Fibroblast of skin of left biceps (primary cell): ENCODE measurements around the gene VSIG10L.

ENCODE experiments used
- DNase-seq, 2 experiments: peaks; one replicate each; pipeline ENCODE4 v3.0.0-alpha.2; 2013; ENCODE audit warnings: low read depth in 2 of 2

Gene VSIG10L

DNA sequence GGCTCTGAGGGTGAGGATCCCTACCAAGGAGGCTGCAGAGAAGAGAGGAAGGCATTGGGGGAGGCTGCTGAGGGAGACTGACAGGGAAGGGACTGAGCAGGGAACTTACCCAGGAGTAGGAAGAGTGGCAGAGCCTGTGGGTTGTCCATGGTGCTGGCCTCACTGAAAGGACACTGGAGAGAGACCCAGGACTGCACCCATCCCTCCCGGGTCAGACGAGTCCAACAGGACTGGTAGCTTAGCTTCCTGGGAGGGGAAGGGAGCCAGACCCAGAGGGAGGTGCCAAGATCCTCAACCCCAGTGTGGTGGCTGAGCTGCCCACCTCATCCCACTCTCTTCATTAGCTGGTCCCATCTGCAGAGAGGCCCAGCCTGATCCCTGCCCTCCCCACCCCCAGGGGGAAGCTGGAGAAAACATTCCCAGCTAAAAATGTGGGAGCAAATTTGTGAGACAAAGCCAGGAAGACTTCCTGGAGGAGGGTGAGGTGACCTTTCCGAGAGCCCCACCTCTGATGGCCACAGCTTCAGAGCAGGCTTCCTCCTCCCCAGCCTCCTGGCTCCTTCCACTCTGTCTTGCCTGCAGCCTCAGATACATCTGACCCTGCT is at the start of gene VSIG10L:
VSIG10L (minus strand) TSS at position 164 of the 605 bp plus-strand sequence; CDS start at position 149, 15 bp downstream.
- DNase-seq = no peak

DNA sequence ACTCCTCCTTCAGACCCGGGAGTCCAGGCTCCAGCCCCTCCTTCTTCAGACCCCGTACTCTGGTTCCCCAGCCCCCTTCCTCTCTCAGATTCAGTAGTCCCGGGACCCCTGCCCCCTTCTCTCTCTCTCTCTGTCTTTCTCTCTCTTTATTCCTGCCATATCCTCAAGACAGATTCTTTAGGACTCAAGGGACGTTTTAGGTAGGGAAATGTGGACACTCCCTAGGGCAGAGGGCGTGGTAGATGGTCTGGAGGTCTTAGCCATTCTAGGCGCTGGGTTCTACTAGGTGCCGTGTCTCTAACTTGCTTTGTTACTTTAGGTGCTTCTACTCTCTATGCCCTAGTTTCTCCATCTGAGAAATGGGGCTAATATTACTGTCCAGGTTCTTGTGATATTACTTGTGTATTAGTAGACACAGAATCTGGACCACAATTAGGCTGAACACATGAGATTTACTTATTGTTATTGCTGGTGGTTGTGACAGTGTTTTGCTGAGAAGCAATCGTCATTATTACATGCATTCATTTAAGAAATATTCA is 49.2 kb upstream of the VSIG10L start:
- DNase-seq = no peak

DNA sequence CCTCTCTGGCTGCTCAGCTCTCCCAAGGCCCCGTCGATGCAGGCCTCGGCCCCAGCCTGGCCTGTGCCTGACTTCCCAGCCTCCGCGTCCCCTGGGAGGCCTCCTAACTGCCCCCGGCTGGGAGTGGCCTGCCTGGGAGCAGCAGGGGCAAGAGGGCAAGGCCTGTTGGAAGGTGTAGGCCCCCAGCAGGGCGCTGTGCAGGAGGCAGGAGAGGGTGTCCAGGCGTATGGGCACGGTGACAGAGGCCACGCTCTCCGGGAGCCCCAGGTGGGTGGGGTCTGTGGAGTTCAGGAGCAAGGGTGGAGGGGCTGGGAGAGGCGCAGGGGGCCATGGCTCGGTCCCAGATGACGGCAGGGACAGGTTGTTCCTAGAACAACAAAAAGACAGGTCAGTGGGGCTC is 47.2 kb upstream of the VSIG10L start:
- no peak for DNase-seq

DNA sequence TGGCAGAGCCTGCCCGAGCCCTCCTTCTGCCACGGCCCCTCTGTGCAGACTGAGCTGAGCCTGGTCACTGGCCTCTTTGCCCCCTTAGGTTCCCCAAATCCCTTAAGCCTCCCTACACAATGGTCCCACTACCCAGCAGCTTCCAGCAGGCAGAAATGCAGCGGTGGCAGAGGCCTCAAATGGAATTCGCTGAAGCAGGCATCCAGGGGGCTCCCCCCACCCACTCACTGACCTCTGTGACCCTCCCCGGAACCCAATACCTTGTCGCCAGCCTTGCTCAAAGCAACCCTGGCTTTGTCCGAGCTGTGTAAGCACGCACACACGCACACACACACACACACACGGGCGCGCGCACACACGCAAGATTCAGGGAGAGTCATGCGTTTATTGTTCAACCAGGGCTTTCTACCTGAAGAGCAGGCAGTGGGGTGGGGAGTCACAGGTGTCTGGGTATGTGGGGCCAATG is 46.0 kb upstream of the VSIG10L start, which contains the start of gene LIM2:
LIM2 (minus strand) TSS at position 51 of the 466 bp plus-strand sequence. CDS start 531 bp downstream, outside the sequence.
- DNase-seq = no peak

DNA sequence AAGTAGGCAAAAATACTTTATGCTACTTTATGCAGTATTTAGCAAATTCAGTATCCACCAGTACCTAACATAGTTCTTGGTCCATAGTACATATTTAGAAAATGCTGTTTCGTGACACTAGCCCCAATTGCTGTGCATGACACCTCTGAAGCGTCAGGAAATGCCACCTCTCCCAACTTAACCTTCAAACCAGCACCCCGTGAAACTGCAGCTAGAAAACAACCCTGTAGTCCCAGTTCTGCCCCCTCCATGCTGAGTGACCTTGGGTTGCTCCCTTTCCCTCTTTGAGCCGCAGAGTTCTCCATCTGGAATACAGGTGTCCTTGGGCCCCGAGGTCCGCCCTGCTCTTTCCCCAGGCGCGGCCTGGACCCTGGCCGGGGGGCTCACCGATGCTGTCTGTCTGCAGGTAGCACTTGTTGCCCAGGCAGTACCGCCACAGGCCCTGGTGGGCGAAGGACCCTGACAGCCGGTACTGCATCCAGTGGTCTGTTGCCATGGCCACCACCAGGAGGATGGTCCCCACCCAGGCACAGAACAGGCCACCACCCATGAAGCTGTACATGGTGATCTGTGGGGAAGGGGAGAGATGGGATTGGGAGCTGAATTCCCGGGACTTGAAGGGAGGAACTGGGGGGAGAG is 45.1 kb upstream of the VSIG10L start:
- no peak for DNase-seq

DNA sequence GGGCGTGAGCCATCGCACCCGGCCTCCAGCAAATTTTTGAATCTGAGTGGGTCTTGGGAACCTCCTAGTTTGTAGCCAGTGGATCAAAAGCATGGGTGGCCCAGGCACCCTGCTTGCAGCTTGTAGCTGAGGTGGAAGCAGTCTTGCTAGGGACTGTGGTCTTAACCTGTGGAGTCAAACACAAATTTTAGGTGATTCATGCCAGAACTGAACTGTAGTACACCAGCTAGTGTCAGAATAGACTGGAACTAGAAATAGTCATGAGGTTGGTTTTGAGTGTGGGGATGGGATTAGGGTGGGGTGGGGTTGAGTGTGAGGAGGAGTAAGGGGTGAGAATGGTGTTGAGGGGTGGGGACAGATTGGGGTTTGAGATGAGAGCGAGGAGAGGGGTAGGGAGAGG is 40.1 kb upstream of the VSIG10L start:
- DNase-seq = no peak

DNA sequence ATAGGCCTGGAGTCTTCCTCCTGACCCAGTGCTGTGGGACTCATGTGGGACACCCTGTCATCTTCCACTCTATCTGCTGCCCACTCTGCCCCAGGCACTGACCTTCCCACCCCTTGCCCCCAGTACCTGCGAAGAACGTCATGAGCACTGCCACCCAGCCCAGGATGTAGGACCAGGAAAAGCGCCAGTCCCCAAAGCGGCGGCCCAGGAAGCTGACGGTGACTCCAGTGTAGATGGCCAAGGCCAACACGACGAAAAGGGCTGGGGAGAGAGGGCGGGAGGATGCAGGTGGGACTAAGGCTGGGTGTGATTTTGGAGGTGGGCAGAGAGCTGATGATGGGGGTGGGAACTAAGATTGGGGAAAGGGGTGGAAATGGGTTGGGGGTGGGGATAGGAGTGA is 38.4 kb upstream of the VSIG10L start:
- no peak for DNase-seq

- no peak for DNase-seq
Measured at GRCh38 chr19:51377422-51377821, 35.5 kb upstream of the VSIG10L start.

DNA sequence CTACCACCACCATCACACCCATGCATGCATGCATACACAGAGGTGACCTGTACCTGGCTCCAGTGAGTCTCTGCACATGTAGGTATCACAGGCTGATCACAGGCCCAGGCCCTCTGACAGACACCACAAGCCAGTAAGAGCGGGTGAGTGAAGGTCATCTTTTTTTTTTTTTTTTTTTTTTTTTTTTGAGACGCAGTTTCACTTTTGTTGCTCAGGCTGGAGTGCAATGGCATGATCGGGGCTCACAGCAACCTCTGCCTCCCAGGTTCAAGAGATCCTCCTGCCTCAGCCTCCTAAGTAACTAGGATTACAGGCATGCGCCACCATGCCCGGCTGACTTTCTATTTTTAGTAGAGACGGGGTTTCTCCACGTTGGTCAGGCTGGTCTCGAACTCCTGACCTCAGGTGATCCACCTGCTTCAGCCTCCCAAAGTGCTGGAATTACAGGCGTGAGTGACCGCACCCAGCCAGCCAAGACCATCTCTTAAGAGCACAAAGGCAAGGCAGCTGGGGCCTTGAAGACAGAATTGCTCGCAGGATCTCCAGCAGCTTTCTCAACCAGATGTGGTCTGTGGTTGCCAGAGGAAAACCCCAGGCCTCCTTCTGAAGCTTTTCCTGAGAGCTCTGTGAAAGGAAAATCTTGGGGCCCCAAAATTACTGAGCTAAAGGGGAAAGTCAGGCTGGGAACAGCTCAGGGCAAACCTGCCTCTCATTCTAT is 33.7 kb upstream of the VSIG10L start:
- no peak for DNase-seq

DNA sequence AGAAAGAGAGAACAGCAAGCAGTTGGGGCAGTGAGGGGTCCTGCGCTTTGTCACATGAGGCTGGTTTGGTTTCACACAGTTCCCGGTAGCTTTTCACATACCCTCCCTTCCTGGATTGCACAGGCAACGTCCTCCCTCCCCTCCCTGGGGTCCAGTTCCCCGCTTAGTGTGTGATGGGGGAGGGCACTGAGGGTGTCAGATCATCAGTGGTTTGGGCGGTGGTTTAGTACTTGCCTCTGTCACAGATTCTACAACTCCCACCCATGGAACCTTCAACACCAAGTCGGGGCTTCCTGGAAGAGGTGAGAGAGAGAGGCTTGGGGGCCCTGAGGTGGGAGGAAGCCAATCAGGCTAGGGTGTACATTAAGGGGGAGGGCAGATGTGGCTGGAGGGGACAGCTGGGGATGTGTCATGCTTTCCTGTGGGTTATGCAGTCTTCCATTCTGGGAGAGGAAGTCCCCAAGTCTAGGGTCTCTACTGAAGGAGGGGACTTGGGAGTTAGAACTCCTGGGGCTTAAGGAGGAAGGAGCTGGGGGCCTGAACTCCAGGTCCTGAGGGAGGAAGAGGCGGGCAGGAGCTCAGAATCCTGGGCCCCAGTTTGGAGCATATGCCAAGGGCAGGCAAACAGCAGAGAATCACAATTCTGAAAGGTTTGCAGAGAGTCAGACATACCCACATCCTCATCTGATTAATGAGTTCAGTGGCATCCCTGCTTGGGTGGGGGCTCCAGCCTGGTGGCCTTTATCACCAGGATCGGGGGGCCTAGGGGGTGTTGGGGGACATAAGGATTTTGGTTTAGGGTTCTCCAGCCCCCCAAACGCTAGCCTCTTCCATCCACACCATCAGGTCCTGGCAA is 30.9 kb upstream of the VSIG10L start, which contains the start of gene NKG7:
NKG7 (minus strand) TSS at position 6 of the 856 bp plus-strand sequence. CDS start 119 bp downstream, outside the sequence.
- no peak for DNase-seq

DNA sequence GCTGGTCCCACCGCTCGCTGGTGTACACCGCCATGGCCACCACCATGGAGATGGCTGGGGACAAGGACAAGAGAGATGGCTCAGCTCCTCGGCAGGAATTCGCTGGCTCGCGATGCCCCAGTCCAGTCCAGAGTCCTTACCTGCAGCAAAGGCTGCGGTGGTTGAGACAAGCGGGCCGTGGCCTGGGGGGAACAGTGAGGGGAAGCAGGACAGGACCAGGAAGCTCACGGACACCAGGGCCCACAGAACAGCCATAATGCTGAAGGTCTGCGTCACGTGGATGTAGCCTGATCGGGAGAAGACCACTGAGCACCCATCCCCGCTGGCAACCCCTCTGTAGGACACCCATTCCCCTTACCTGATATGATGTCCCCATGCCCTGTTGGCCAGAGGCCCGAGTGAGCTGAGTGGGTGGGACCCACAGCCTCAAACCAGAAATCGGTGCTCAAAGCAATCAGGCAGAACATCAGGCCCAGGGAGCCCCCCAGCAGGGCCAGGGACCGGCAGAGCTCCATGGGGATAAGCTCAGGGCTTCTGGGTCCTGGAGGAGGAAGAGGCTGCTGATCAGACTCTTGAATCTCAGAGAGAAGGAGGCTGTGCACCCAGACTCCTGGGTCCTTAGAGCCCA is 30.2 kb upstream of the VSIG10L start:
- DNase-seq = no peak

DNA sequence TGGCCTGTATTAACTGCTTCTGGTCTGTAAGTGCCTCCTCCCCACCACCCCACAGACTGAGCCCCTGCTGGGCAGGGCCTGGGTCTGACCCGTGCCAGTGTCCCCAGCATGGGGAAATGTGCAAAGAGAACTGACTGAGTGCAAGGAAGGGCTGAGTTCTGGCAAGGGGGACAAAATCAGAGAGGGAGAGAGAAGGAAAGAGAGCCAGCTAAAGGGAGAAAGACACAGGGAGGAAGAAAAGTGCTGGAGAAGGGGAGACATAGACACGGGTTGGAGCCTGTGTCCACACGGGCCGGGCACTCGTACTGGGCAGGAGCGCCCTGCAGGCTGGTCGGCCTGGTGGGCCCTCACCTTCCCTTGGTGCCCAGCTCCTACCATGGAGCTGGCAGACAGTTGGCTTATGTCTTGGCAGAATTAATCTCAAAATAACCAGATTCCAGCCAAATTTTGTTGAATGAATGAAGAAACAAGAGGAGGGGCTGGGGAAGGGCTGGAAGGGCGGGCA is 29.3 kb upstream of the VSIG10L start:
- DNase-seq = no peak

DNA sequence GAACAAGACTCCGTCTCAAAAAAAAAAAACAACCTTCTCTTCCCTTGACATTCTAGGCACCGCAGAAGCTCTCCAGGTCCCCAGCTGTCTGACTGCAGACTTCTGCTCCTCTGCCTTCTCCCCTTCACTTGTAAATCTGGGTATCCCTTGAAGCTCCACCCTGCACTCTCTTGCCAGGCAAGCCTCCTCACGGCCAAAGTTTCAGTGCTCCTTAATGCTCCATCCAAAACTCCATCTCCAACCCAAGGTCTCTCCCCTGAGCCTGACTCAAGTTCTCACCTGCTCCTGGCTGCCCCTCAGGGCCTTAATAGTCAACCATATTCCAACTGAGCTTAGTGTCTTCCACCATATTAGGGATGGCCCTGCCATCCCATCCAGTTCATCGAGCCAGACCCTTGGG is 28.3 kb upstream of the VSIG10L start:
- DNase-seq = no peak

DNA sequence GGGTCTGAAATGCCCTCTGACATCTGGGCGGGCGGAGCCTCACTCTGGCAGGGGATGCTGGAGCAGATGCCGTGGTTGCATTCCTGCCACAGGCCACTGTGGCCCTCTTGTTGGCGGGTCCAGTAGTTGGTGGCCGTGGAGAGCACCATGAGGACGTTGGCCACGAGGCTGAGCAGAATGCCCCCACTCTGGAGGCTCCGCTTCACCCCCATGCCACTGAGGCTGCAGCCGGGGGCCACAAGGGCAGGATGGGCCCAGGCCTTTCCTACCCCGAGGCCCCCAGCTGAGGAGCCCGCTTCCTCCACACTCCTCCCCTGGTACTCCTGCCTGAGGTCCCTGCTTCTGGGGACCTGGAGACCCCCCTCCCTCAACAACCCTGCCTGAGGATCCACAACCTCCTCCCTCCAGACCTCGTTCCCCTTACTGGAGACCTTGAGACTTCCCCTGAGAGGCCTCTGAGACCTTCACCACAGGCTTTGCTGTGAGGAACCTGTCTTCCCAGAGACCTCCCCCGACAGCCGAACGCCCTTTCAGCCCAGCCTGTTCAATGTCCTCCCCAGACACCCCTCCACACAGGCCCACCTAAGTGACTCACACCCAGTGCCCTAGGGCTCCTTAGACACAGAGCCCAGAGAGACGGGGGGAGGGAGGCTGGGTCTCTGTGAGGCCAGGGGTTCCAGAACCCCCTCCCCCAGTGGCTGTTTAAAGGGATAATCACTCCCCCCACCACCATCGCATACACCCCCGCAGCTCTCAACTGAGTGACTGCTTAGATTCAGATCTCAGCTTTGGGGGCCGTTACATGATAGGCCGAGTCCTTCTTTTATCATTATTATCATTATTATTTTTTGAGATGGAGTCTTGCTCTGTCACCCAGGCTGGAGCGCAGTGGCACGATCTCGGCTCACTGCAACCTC is 26.7 kb upstream of the VSIG10L start, which contains the start of gene CLDND2:
CLDND2 (minus strand) TSS at position 638 of the 917 bp plus-strand sequence; CDS start at position 212, 426 bp downstream.
- no peak for DNase-seq

GRCh38 chr19:51367565-51368365 is 25.8 kb upstream of the VSIG10L start:
- peak; percentile 96 to 97 for DNase-seq

DNA sequence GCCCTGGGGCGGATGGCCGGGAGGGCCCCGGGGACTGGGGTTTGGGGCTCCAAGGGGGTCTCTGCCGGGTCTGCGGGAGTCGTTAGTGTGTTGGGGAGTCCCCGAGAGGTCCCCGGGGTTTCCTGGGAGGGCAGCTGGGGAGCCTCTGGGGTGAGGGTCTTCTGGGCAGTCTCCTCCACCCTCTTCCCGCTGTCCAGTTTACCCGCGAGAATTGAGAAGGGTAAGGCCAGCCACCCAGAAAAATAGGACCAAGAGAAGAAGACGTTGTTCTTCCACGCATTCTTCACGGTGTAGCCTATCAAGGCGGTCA is 25.3 kb upstream of the VSIG10L start:
- DNase-seq = no peak

GRCh38 chr19:51366389-51367254 is 24.7 kb upstream of the VSIG10L start:
- DNase-seq = peak; percentile 92

DNA sequence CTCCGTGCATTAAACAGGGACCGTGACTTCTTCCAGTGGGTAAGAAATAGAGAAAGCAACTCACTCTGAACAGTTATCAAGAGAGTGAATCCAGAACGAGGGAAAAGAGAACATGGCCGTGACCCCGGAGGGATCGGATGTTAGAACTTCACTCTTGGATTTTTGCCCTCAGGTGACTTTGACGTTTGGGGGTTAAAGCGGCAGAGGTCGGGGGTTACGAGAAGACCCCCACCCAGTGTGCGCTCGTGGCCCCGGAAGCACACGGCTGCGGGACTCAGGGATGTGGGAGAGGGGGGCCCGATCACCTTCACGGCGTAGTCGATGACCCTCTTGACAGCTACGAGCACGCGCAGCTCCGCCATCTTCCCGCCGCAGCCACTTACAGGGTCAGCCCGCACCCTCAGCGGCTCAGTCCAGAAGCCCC is 24.0 kb upstream of the VSIG10L start, which contains the start of gene ETFB:
ETFB (minus strand) TSS at position 424 of the 424 bp plus-strand sequence; CDS start at position 362, 62 bp downstream.
- DNase-seq = no peak
